Right lobe of liver (tissue), 6 donors: ENCODE measurements around the gene CR2. TPM values are rescaled to one million over a fixed set of nuclear protein-coding genes. Genes with fewer than 3 reads are reported as not detected.

Source experiments
- ATAC-seq, 4 donors: fragments of 200-7000 bp; cut with Tn5 transposase; one replicate each; pipeline ENCODE4 v1.9.1; 2020; ENCODE audit warnings: mild to moderate bottlenecking in 4 of 4, moderate library complexity in 4 of 4
- DNase-seq, 3 donors: peaks; one replicate each; pipeline ENCODE4 v3.0.0-alpha.2; 2020
- H3K27ac ChIP-seq, 3 donors: fragments of 200-600 bp; one replicate each; pipeline ENCODE4 v1.8.0; 2022
- H3K27me3 ChIP-seq, 2 donors: fragments of 200-600 bp; one replicate each; pipeline ENCODE4 v1.8.0; 2022
- H3K36me3 ChIP-seq, 4 donors: fragments of 200-600 bp; sonication (generic) in 1 of 4; one replicate each; pipeline versions ENCODE4 v1.5.1 to v1.8.0; 2017 to 2022; ENCODE audit warnings: control low read depth in 1 of 4
- H3K4me1 ChIP-seq, 4 donors: fragments of 200-600 bp; sonication (generic) in 1 of 4; one replicate each; pipeline versions ENCODE4 v1.5.1 to v1.8.0; 2017 to 2022; ENCODE audit warnings: control low read depth in 1 of 4
- H3K4me3 ChIP-seq, 3 donors: fragments of 200-600 bp; one replicate each; pipeline ENCODE4 v1.8.0; 2022
- H3K9me3 ChIP-seq, 4 donors: fragments of 200-600 bp; sonication (generic) in 1 of 4; one replicate each; pipeline versions ENCODE4 v1.5.1 to v1.8.0; 2017 to 2022; ENCODE audit warnings: control low read depth in 1 of 4
- POLR2A ChIP-seq: fragments of 450-650 bp; IDR thresholded peaks from one replicate; pipeline ENCODE4 v1.6.1; 2017; ENCODE audit warnings: antibody characterized with exemption, mild to moderate bottlenecking
- WGBS: methylation state at CpG from one replicate; pipeline ENCODE4 v1.1.6; 2018; ENCODE audit warnings: low coverage, low lambda C conversion rate; ENCODE audit not compliant: insufficient coverage; ENCODE audit errors: missing lambda C conversion rate; 5-methylcytosine and 5-hydroxymethylcytosine counted together
- intact Hi-C, 2 donors: fragments of 100-400 bp; cut with DNase I; formaldehyde crosslinking; loops; one replicate each; pipeline versions ENCODE4 v1.11.2 to v1.14.1; 2022
- total RNA-seq, 6 experiments: library from RNA; depleted of rRNA in 2 of 6; stranded (reverse); fragments of >200 nt in 2 of 6; fragmentation: NEBNext Ultra II Directional in 3 of 6; extraction: Animal tissue kit (Norgen Biotek cat#: 25700) in 3 of 6; gene quantifications; one replicate each; pipeline versions ENCODE4 v1.1.0 to v1.2.4, GENCODE V29; 2016 to 2023
- TF ChIP-seq, protein P1 (sequence below), 4 donors: fragments of 200-600 bp in 3 of 4; fragments of 450-650 bp in 1 of 4; IDR thresholded peaks; one replicate each; pipeline versions ENCODE4 v1.5.1 to v1.8.0; 2016 to 2022; ENCODE audit warnings: antibody characterized with exemption in 4 of 4, mild to moderate bottlenecking in 2 of 4
- donor health status: DM: no; HTN: yes; CAD: no.
- donor health status: DM: no; HTN: no; CAD: no.
- donor health status: DM: no; HTN: no; CAD: no.
- donor health status: DM: no; HTN: yes; CAD: no.
- donor health status: DM: no; HTN: yes; CAD: no.

The CR2 gene
- total RNA-seq, 6 experiments from 2014 or later = 0.07 TPM; not detected in 5

DNA sequence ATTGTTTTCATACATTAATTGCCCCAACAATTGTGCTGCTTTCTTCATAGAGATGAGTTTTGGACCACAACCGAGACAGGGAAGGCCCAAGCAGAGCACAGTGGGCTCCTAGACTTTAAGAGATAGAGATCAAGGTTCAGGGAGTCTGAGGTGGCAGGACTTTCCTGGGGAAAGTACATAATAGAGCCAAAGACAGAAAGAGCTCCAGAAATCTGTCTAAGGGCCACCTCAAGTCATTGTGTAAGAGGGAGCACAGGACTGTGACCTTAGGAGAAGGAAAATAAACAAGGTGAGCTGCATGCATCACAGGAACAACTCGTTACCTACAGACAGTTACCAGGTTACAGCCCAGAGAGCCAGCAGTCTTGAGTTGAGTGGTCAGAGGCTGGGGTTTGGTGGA, 41.3 kb upstream of the CR2 start:
- Histone ChIP-seq H3K27me3 (no peaks in the 10 kb centered on the region), H3K4me3 (no peak overlapping the region), H3K9me3 (no peaks in the 10 kb centered on the region), H3K4me1 (peaks cover 0 to 7% (median 3%) of the 10 kb centered on the region in 4 donors), H3K27ac (no peak overlapping the region), H3K36me3 (no peaks in the 10 kb centered on the region)
- ATAC-seq (peak in 1 of 4 donors; percentile 23), DNase-seq (no peak)
- TF ChIP-seq, protein P1, sequence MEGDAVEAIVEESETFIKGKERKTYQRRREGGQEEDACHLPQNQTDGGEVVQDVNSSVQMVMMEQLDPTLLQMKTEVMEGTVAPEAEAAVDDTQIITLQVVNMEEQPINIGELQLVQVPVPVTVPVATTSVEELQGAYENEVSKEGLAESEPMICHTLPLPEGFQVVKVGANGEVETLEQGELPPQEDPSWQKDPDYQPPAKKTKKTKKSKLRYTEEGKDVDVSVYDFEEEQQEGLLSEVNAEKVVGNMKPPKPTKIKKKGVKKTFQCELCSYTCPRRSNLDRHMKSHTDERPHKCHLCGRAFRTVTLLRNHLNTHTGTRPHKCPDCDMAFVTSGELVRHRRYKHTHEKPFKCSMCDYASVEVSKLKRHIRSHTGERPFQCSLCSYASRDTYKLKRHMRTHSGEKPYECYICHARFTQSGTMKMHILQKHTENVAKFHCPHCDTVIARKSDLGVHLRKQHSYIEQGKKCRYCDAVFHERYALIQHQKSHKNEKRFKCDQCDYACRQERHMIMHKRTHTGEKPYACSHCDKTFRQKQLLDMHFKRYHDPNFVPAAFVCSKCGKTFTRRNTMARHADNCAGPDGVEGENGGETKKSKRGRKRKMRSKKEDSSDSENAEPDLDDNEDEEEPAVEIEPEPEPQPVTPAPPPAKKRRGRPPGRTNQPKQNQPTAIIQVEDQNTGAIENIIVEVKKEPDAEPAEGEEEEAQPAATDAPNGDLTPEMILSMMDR (IDR thresholded peaks at IDR 0.05) = no peak
- no peak for TF ChIP-seq POLR2A
- WGBS = 77% methylated on average over 2 of the region's 2 CpGs
- intact Hi-C loops = no loop called here

DNA sequence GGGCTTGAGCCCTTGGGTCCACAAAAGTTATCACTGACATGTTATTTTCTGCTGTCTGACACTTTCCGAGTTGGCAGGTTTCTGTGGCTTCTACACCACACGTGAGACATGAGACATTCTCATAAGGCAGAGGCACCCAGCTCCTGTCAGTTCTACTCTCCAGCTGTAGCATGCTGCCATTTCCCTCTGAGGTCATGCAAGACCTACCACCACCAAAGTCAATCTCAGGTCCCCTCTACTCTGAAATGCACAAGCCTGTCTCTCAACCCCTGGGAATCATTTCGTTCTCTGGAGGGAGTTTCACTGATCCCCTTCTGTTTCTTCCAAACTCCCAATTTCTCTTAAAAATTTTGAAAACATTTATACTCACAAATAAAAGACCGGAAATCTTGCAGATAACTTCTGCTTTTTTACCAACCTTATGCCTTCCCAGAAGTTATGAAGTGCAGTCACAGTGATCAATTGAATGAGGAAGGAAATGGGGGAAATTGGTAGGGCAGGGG, 39.5 kb upstream of the CR2 start:
- H3K27ac ChIP-seq = no peak overlapping the region
- DNase-seq (no peak), ATAC-seq (peak in 2 of 4 donors; percentile 32 to 48)
- no peaks in the 10 kb centered on the region for H3K4me1 ChIP-seq
- H3K36me3 ChIP-seq = no peaks in the 10 kb centered on the region
- WGBS = 51% methylated on average over 4 of the region's 4 CpGs
- H3K27me3 ChIP-seq = no peaks in the 10 kb centered on the region
- no peak overlapping the region for H3K4me3 ChIP-seq
- no peak for TF ChIP-seq POLR2A
- TF ChIP-seq, protein P1 (IDR thresholded peaks at IDR 0.05) = no peak
- intact Hi-C loops = no loop called here
- H3K9me3 ChIP-seq = no peaks in the 10 kb centered on the region

DNA sequence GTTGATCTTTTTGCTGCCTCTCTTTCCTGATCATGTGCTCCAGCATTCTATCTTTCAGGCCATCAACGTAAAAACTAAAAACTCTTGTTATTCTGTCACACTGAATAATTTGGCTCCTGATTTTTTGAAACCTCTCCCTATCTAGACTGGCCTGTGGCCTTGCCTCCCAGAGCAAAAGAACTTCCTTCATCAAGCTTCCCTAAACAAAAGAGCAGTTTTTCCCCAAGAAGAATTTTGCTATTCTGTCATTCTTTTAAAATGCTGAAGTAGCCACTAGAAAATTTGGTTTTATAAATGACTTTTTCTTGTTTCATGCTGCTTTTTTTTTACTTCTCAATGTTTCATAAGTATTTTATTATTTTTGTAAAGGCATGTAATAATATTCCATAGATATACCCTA, 37.1 kb upstream of the CR2 start:
- no peaks in the 10 kb centered on the region for H3K9me3 ChIP-seq
- TF ChIP-seq, protein P1 (IDR thresholded peaks at IDR 0.05) = no peak
- no peak for TF ChIP-seq POLR2A
- 44% methylated on average over 1 of the region's 1 CpG for WGBS
- no peaks in the 10 kb centered on the region for H3K4me1 ChIP-seq
- intact Hi-C loops = no loop called here
- H3K27me3 ChIP-seq = no peaks in the 10 kb centered on the region
- no peaks in the 10 kb centered on the region for H3K36me3 ChIP-seq
- H3K4me3 ChIP-seq = no peak overlapping the region
- H3K27ac ChIP-seq = no peak overlapping the region
- ATAC-seq (peak in 1 of 4 donors; percentile 17), DNase-seq (no peak)

DNA sequence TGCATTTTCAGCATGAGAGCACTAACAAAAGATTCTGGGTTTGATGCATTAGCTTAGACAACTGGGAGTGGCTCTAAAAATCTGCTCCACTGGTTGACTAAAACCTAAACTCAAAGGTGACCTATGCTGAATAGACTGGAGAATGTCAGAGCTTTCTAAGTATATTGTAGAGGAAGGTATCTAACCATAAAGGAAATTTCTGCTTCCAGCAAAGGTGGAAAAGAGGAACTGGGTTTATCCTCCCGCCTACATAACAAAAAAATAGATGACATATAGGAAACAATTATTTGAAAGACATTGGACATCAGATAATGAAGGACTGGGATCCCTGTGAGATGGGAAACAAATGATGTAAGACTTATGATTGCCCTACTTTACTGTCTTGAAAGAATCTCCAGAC, 35.8 kb upstream of the CR2 start:
- Histone ChIP-seq H3K27ac (no peak overlapping the region), H3K27me3 (no peaks in the 10 kb centered on the region), H3K4me3 (no peak overlapping the region), H3K9me3 (no peaks in the 10 kb centered on the region), H3K4me1 (no peaks in the 10 kb centered on the region), H3K36me3 (no peaks in the 10 kb centered on the region)
- TF ChIP-seq, protein P1 (IDR thresholded peaks at IDR 0.05) = no peak
- no peak for TF ChIP-seq POLR2A
- 43% methylated on average over 1 of the region's 1 CpG for WGBS
- intact Hi-C loops = no loop called here
- ATAC-seq (no peak), DNase-seq (no peak)

DNA sequence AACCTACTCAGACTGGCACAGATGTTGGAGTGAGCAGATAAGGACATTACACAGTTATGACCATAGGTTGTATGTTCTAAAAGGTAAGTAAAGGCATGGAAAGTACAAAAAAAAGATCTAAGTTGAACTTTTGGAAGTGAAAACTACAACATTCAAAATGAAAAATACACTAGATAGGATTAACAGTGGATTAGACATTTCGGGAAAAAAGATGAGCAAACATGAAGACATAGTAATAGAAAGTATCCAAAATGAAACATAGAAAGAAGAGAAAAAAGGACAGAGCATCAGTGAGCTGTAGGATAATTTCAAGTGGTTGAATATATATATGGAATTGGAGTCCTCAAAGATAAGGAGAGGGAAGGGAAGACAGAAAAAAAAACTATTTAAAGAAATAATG, 34.0 kb upstream of the CR2 start:
- WGBS = 70% methylated on average over 1 of the region's 1 CpG
- H3K9me3 ChIP-seq = no peaks in the 10 kb centered on the region
- no peaks in the 10 kb centered on the region for H3K36me3 ChIP-seq
- intact Hi-C loops = no loop called here
- no peak overlapping the region for H3K27ac ChIP-seq
- no peaks in the 10 kb centered on the region for H3K27me3 ChIP-seq
- no peaks in the 10 kb centered on the region for H3K4me1 ChIP-seq
- H3K4me3 ChIP-seq = no peak overlapping the region
- ATAC-seq (no peak), DNase-seq (no peak)
- TF ChIP-seq, protein P1 (IDR thresholded peaks at IDR 0.05) = no peak
